IPS DF 19.7 (cell line): ENCODE results near the gene E2F1.
"Not testable (repeated sequence)": the region's sequence is repeated elsewhere in the genome, so short reads cannot be mapped to it uniquely, and the experiment has no call there.

Source experiments
- DNase-seq: peaks from one replicate; pipeline ENCODE4 v3.0.0-alpha.2; 2013; ENCODE audit warnings: low read depth, low spot score

Gene E2F1

GRCh38 chr20:33645072-33645358 lies 41.2 kb downstream of the E2F1 start:
- DNase-seq: no peak

GRCh38 chr20:33644313-33645071 lies 41.7 kb downstream of the E2F1 start:
- DNase-seq: no peak

GRCh38 chr20:33640287-33640686 lies 45.9 kb downstream of the E2F1 start:
- DNase-seq: no peak

DNA sequence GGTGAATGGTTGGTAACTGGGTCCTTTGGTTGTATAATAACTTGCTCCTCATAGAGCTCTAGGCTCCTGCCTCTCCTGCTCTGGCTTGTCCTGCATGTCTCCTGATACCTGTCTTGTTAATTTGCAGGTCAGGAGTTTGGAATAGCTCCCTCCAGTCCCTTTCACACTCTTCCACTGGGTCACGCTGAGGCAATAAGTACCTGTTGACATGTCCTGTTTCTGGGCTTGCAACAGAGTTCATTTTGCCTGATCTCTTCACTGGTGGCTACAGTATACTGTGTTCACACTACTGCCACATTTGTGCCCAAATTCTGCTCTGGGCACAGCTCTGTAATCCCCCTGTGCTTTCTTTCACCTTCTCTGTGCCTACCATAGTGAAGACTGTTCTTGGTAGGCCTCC lies 49.4 kb downstream of the E2F1 start:
- no peak for DNase-seq

DNA sequence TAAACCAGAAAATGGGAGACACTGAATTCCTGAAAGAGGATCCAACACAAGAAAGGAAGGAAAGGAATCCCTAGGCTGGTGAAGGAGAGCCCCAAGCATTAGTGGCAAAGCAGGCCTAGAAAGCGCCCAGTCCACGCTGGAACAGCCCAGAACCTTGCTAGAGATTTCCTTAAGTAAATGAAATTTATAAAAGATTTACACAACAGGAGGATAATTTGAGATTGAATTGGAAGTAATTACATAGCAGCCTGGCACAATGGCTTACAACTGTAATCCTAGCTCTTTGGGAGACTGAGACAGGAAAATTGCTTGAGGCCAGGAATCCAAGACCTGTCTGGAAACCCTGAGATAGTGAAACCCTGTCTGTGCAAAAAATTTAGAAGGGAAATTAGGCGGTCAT lies 50.8 kb downstream of the E2F1 start:
- DNase-seq: no peak

DNA sequence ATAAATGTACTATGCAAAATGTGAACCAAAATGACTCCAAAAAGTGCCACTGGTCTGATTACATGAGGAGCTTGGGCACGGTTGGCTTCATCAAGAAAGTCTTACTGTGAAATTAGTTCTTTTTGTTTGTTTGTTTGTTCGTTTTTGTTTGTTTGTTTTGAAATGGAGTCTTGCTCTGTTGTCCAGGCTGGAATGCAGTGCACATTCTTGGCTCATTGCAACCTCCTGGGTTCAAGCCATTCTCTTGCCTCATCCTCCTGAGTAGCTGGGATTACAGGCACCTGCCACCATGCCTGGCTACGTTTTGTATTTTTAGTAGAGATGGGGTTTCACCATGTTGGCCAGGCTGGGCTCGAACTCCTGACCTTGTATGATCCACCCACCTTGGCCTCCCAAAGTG lies 54.3 kb downstream of the E2F1 start:
- DNase-seq: not testable (repeated sequence)

- DNase-seq: no peak
Measured at GRCh38 chr20:33630507-33630906, 55.7 kb downstream of the E2F1 start.

- no peak for DNase-seq
Measured at GRCh38 chr20:33629979-33630378, 56.2 kb downstream of the E2F1 start.

- no peak for DNase-seq
Measured at GRCh38 chr20:33629533-33629932, 56.7 kb downstream of the E2F1 start.

GRCh38 chr20:33627577-33628216 lies 58.5 kb downstream of the E2F1 start:
- no peak for DNase-seq

DNA sequence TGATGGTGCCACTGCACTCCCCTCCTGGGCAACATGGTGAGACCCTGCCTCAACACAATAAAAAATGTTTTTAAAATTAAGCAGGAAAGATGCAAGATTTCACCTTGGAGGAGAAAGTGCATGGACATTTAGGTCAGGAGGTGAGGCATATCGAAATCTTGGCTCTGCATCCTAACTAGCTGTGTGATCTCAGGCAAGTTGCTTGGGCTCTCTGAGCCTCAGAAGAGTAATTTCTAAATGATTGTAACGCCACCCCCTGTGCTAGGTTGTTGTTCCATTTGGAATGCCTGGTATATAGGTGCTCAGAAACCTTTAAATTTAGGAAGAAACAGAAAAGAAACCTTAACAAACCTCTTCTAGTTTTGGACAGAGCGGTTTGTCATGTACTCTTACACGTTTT lies 60.0 kb downstream of the E2F1 start:
- DNase-seq: no peak
